HG03159 (cell line): ENCODE data around the gene SLC25A15.
"Not testable (repeated sequence)": the region's sequence is repeated elsewhere in the genome, so short reads cannot be mapped to it uniquely, and the experiment has no call there.

ENCODE experiments used
- ATAC-seq: cut with Tn5 transposase; IDR thresholded peaks from one replicate; pipeline ENCODE4 v1.9.1; 2021; ENCODE audit warnings: mild to moderate bottlenecking, moderate library complexity; ENCODE audit not compliant: unreplicated experiment

The SLC25A15 gene

DNA sequence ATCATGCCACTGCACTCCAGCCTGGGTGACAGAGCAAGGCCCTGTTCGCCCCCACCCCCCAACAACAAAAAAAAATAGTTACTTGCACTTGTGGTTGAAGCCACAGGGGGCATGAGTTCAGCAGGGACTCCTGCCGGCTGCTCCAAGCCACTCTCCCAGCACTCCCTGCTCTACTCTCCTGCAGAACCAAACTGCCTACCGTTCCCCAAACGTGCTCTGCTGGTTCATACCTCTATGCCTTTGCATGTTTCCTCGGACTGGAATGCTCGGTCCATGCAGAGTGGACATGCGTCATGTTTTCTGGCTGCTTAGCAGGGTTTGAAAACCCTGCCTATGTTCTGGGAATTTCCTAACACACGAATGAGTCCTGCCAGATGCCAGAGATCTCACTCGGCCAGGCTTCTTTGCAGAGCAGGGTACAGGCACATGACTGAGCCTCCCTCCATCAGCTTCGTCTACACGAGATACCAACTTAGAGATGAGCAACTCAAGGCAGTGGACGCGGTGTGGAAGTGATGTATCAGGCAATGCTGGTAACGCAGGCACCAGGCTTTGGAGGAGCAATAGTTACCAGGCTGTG, 8.5 kb upstream of the SLC25A15 start:
- ATAC-seq, result no peak

DNA sequence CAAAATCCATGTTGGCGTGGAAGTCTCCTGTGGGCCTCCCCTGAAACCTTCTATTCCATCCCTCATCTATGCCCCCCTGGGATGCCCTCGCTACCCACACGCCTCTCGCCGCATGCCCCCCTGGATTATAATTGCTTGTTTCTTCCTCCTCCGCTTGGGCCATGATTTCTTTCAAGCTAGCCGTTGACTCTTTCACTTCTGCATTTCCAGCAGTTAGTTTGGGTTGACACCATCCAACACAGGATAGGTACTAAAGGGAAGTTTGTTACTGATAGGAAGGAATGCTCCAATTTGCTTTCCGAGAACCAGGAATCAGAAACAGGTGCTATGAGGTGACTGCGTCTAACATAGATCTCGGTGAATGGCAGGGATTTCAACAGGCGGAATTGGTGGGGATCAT, 7.7 kb upstream of the SLC25A15 start:
- ATAC-seq, result no peak

DNA sequence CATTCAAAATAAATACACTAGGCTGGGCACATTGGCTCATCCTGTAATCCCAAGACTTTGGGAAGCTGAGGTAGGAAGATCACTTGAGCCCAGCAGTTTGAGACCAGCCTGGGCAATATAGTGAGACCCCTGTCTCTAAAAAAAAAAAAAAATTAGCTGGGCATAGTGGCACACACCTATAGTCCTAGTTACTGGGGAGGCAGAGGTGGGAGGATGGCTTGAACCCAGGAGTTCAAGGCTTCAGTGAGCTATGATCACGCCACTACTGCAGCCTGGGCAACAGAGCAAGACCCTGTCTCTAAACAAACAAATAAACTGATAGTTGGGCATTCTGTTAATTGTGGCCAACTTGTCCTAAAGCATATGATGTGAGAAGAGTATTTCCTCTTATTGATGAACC, 6.4 kb upstream of the SLC25A15 start:
- ATAC-seq, result not testable (repeated sequence)

DNA sequence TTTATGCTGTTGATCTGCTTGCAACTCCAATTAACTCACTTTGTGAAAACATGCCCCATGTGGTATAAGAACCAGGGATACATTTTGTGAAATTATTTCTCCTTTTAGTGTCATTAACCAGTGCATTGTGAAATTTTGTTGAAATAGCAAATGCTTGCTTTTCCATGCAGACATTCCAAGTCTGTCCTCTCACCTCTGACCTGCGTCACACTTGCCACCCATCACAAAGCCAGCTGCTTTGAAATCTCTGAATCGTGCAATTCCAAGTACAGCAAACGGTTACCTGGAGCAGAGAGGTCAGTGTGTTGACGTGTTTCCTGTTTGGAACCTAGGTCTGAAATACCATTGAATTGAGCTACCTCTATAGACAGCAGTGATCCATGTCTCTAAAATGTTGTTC, 4.9 kb upstream of the SLC25A15 start:
- ATAC-seq, result no peak

DNA sequence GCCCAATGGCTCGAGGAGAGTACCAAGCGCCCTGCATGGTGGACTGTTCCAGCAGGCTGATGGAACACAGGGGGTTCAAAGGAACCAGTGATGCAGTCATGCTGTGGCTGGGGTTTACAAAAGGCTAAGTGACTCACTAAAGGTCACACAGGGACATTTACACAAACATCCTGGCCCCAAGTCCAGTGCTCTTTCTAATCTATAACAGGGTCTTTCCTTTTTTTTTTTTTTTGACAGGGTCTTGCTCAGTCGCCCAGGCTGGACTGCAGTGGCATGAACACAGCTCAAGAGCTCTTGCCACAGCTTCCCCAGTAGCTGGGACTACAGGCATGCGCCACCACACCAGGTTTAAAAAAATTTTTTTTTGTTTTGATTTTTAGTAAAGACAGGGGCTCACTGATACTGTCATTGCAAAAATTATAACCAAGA, 2.8 kb upstream of the SLC25A15 start:
- no peak for ATAC-seq

DNA sequence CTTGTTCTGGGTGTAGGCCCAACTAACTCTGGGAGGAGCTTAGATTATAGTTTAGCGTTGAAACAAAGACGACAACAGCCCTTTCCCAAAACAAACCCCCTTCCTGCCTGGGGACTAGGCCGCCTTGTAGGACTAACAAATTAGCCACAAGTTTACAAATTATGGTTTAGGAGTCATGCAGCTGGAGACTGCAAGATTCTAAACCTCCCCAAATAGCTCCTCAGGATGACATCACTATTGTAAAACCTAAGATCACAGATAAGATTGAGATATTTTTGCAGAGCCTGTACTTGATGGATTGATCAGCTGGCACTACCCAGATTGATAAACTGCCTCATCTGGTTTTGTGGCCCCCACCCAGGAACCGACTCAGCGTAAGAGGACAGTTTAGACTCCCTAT, 2.3 kb upstream of the SLC25A15 start:
- ATAC-seq, result no peak

DNA sequence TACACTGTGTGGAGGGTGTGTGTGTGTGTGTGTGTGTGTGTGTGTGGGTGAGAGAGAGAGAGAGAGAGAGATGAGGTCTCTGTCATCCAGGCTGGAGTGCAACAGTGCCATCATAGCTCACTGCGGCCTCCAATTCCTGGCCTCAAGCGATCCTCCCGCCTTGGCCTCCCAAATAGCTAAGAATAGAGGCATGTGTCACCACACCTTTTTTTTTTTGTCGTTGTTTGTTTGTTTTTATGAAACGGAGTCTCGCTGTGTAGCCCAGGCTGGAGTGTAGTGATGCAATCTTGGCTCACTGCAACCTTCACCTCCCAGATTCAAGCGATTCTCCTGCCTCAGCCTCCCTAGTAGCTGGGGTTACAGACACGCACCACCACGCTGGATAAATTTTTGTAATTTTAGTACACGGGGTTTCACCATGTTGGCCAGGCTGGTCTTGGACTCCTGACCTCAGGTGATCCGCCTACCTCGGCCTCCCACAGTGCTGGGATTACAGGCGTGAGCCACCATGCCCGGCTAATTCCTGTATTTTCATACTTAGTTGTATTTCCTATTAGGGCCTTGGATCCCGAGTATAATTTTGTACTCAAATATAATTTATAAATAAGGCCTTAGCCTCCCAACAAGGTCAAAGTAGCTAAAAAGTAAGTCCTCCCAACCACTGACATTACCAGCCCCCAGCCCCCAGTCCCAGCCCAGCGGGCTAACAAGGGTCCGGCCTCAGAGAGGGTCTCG, 704 bp upstream of the SLC25A15 start:
- ATAC-seq, result peak; percentile 4

DNA sequence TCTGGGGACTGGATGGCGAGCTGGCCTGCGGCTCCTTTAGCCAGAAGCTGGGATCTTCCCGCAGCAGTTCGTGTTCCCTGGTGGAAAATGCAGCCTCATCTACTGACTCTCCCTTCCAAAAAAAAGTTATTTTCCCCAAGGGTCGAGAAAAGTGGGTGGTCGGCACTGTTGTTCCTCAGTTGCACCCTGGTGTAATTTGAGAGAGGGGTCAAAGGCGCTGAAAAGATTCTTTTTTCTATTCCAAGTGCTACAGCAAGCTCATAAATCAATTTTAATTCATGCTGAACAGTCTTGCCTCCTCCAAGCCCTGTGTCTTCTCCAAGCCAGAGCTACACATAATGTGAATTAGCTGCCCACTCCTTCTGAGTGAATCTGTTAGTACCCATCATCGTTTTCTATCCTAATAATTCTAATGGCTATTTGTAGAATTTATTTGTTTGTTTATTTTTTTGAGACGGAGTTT, 774 bp downstream of the SLC25A15 start:
- no peak for ATAC-seq

DNA sequence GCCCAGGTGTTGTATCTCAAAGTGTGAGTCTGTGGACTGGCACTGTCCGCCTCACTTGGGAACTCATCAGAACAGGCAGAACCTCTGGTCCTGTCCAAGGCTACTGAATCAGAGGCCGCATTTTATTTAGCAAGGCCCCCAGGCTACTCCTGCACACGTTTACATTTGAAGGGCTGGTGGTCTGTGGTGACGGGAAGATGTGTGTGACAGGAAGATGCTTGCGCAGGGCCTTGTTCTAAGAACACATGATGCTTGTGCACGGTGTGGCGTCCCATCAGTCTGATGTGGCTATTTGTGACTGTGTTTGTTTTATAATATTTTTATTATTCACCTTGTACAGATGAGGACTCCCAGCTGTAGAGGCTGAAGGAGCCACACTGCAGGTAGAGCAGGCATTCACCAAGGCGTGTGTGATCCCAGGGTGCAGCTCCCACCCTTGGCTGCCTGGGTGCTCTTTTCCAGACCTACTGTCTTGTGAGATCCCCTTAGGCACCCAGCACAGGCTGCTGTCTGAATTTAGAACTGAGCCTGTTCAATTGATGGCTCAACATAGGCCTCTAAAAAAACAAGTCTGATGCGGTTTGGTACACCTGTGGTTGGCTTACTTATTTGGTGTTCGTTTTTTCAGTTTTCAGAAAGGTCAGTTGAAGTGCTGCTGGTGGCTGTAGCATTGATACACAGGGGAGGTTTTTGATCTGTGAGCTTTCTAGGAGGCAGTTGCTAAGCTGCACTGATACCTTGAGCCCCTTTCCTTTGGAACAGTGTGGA, 3.1 kb downstream of the SLC25A15 start:
- ATAC-seq, result no peak

DNA sequence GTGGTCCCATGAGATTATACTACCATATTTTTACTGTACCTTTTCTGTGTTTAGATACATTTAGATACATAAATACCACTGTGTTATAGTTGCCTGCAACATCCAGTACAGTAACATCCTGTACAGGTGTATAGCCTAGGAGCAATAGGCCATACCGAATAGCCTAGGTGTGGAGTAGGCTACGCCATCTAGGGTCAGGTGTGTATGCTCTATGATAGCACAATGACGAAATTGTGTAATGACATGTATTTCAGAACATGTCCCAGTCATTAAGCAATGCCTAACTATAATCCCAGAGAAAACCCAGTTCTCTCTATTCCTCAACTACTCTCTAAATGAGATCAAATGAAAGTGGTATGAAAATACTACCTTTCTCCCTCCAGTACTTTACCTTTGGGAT, 3.9 kb downstream of the SLC25A15 start:
- ATAC-seq, result no peak

DNA sequence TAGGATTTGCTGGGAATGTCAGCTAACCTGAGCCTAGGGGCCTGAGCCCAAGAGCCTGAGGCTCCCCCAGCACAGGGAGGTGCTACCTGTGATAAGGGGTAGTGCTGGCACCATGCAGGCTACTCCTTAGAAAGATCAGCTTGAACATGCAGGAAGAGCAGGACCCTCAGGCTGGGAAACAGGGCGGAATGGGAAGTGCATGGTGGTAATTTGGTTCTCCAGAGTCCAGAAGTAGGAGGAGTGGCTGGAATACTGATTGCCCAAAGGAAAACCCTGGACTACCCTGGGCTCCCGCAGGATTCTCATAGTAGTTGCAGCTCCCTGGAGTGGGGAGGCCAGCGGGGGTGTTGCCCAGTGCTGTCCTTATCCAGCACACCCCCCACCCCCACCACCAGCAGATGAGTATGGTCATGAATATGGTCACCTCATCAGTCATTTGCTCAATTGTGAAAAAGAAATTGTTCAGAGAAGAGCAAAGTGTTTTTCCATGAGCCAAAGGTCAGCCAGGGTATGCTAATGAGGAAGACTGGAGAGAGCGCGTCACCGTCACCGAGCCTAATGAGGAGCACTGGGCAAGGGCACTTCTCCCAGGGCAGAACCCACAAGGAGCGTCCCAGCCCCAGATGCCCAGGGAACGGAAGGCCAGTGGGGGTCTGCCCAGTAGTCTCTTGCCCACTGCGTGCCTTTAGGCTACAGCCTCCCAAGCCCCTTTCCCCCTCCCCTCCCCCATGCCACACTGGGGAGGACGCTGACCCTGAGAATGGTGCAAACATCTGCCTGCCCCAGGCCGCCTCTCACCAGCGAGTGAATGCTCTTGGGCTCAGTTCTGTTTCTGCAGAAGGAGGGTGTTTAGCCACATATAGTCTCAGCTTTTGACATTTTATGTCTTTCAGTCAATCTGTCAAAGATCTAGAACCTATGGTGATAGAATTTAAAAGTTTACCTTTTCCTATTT, 5.3 kb downstream of the SLC25A15 start:
- ATAC-seq, result no peak

DNA sequence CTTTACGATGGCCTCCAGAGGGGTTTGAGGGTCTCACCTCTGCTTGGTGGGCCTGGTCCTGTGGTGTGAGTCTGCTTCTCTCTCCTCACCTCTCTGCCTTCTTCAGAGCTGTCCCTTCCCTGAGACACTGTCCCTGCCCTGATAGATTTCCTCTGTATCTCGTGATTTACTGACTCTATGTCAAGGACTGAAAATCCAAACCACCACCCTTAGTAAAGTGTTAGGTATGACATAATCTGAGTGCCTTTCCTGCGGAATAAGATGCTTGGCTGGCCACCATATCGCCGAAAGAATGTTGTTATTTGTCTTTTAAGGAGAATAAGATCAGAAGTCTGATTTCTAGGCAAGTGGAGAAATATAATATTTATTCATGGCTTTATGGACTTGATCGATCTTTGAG, 7.2 kb downstream of the SLC25A15 start:
- ATAC-seq, result no peak

DNA sequence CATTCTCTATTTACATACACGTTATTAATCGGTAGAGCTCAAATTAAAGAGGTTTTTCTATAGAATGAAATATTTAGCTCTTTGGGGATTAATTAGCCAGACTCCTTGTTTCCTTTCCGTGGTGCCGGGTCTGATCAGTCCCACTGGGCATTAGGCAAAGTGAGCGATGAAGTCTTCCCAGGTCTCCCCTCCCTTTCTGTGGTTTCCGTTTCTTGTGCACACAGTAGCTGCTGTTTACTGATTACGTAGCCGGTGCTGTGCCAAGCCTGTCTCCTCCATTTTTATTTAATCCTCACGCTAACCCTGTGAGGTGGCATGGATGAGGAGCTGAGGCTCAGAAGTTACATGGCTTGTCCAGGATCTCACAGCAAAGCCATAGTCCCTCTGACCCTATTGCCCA, 9.0 kb downstream of the SLC25A15 start:
- ATAC-seq, result no peak

DNA sequence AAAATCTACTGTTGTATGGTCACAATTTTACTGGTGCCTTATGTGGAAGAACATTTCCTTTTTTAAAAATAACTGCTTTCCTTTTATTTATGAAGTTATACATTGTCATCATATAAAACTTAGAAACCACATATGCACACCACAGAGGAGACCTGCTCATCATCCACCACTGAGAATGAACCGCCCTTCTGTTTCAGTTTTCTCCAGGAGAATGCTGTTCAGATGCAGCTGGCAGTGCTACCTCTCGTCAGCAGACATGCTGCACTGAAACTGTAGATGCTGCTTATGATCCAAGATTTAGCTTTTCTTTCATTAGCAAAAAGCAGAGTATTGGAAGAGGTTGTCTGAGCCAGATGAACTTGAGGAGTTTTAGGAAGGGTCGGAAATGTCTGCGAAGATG, 10.1 kb downstream of the SLC25A15 start:
- ATAC-seq, result no peak

DNA sequence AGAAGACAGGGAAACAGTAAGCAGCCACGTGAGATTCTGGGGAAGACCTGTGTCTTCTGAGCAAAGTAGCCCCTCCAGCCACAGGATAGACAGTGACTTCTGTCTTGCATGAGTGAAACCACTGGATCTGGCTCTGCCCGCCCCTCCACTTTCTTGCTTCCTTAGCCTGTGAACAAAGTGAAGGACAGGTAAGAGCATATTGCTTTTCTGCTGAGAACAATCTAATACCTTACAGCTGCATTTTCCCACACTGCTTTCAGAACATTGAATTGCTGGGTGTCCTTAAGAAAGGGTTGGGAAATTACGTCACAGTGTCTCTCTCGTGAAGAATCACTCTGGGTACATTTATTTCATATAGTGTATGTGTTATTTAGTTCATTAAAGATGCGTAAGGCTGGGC, 11.1 kb downstream of the SLC25A15 start:
- ATAC-seq, result no peak

DNA sequence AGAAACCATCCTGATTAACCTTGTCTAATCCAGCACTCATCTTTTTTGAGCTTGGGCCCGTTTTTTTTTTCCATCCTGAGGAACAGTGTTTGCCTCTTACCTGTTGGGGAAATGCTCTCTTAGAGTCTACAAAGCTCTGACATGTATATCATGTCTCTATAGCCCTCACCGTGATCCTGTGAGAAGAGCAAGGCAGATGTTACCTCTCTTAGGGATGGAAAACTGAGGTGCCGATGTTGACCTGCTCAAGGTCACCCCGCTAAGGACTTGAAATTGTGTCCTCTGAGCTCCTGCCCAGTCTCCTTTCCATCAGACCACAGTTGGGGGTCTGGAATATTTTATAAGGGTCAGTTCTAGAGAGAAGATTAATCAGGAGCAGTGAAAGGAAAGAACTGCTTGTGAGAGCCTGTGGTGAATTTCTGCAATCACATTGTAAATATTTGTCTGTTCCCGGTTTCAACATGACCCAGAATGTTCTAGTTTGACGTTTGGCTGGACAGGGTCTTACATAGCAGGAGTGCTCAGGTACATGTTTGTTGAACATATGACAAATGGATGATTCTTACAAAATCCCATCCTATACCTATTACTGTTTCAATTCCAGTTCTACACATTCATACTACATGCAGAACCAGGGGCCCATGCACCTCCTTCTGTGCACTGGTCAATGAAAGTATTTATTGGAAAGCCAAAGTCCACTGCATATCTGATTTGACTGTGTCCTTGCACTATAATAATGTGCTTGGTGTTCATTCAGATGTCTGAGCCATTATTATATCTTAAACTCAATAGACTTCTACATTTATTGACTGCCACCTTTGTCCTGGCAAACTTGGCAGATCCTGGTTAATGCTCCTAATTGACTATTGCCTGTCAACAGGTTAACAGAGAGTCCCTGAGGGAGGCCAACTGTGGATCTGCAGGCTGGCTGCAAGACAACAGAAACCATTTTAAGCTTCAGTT, 12.1 kb downstream of the SLC25A15 start:
- ATAC-seq, result no peak

DNA sequence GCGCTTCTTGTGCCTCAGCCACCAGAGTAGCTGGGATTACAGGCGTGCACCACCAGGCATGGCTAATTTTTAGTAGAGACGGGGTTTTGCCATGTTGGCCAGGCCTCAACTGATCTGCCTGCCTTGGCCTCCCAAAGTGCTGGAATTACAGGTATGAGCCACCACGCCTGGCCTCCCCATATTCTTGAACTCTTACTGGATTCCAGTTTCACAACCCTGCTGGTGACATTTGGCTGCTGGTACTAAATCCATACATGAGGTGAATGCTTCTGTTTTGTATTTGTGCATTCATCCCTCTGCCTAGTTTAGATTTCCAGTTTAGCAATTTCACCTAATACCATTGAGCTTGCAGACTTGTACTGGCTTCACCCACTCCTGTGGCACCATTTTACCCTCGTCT, 13.9 kb downstream of the SLC25A15 start:
- no peak for ATAC-seq

DNA sequence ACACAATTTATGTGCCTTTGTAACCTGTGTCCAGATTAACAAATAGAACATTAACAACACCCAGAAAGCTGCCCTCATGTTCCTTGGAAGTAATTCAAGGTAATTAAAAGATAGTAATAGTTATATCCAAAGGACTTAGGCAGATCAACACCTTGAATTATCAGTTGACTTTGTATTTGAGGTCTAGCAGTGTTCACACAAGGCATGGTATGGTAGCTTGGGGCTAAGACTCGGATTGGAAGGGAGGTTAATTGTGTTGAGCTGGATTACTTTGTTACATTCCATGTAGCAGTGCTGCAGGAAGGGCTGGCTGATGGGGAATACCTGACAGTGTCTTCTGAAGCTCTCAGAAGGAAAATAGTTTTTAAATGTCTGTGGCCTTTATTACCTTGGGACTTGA, 16.8 kb downstream of the SLC25A15 start:
- ATAC-seq, result no peak

DNA sequence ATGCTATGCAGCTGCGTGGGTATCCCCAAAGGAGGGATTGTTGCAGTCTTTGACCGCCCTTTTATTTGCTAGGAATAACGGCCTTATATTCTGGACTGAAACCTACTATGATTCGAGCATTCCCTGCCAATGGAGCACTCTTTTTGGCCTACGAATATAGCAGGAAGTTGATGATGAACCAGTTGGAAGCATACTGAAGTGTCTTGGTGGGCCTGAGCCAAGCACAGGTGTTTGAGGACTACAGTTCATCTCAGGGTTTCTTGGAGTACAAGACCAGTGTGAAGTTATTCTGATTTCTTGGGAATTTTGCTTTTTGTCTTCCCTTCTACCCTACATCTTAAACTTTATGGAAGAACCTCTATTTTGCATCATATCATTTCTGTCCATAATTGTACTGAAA, 20.1 kb downstream of the SLC25A15 start:
- no peak for ATAC-seq

DNA sequence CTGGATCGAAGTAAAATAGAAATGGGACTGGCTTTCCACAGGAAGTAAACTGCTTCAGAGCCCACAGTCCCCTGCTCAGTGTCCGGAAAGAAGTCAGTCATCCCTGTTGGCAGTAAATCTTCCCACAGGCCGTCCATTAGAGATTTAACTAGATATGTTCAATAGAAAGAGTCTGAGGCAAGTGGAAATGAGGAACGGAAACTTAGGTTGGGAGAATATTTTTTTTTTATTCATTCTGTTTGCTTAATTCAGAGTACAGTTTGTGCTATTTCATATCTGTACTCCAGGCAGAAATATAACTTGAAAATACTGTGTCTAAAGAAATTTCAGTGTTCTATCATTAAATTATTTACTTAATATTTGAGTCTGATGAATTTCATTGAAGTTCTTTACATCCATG, 22.7 kb downstream of the SLC25A15 start:
- no peak for ATAC-seq
